H9 (cell line): ENCODE results near the gene FAM180B. TPM values are rescaled to one million over a fixed set of nuclear protein-coding genes. Genes with fewer than 3 reads are reported as not detected.

Experiments used
- DNase-seq: peaks from one replicate; pipeline ENCODE4 v3.0.0-alpha.2; 2017
- H2AFZ ChIP-seq: one replicate; pipeline ENCODE4 v1.6.1; 2013; ENCODE audit warnings: mild to moderate bottlenecking, low read length, control low read depth, moderate library complexity
- H2AK5ac ChIP-seq: 2 replicates; pipeline ENCODE4 v1.6.1; 2013; ENCODE audit warnings: low read length, control low read depth, mixed read lengths; ENCODE audit not compliant: insufficient read length
- H2BK120ac ChIP-seq: one replicate; pipeline ENCODE4 v1.6.1; 2013; ENCODE audit warnings: low read depth, mild to moderate bottlenecking, low read length, control low read depth, inconsistent platforms; ENCODE audit not compliant: poor library complexity, severe bottlenecking
- H2BK12ac ChIP-seq: 2 replicates; pipeline ENCODE4 v1.6.1; 2013; ENCODE audit warnings: low read length, control low read depth, mixed read lengths, low read depth; ENCODE audit not compliant: insufficient read length
- H2BK15ac ChIP-seq: 2 replicates; pipeline ENCODE4 v1.6.1; 2013; ENCODE audit warnings: low read depth, low read length, control low read depth
- H2BK20ac ChIP-seq: one replicate; pipeline ENCODE4 v1.6.1; 2013; ENCODE audit warnings: low read depth, mild to moderate bottlenecking, low read length, control low read depth, inconsistent platforms; ENCODE audit not compliant: poor library complexity, severe bottlenecking
- H2BK5ac ChIP-seq: 2 replicates; pipeline ENCODE4 v1.6.1; 2013; ENCODE audit warnings: low read length, control low read depth, mixed read lengths; ENCODE audit not compliant: insufficient read length
- H3K14ac ChIP-seq: 2 replicates; pipeline ENCODE4 v1.6.1; 2013; ENCODE audit warnings: low read length, control low read depth; ENCODE audit not compliant: insufficient read depth
- H3K18ac ChIP-seq: 2 replicates; pipeline ENCODE4 v1.6.1; 2013; ENCODE audit warnings: low read depth, mild to moderate bottlenecking, mixed read lengths, low read length, control low read depth; ENCODE audit not compliant: insufficient read length
- H3K23ac ChIP-seq: 2 replicates; pipeline ENCODE4 v1.6.1; 2013; ENCODE audit warnings: low read length, control low read depth, mixed read lengths, low read depth; ENCODE audit not compliant: insufficient read length
- H3K23me2 ChIP-seq: 2 replicates; pipeline ENCODE4 v1.6.1; 2013; ENCODE audit warnings: low read depth, mild to moderate bottlenecking, mixed read lengths, low read length, control low read depth; ENCODE audit not compliant: insufficient read length, poor library complexity, severe bottlenecking
- H3K27ac ChIP-seq: 2 replicates; pipeline ENCODE4 v1.5.1; 2013; ENCODE audit warnings: low read length, control low read depth, mixed read lengths, low read depth; ENCODE audit not compliant: insufficient read length
- H3K27me3 ChIP-seq: 2 replicates; pipeline ENCODE4 v1.6.1; 2013; ENCODE audit warnings: low read length, control low read depth, inconsistent platforms; ENCODE audit not compliant: insufficient read depth
- H3K4ac ChIP-seq: 2 replicates; pipeline ENCODE4 v1.6.1; 2013; ENCODE audit warnings: low read depth, mild to moderate bottlenecking, control low read depth, inconsistent platforms, low read length, moderate library complexity
- H3K4me1 ChIP-seq: 2 replicates; pipeline ENCODE4 v1.6.1; 2013; ENCODE audit warnings: low read length, control low read depth, inconsistent platforms; ENCODE audit not compliant: insufficient read depth
- H3K4me2 ChIP-seq: 2 replicates; pipeline ENCODE4 v1.6.1; 2013; ENCODE audit warnings: low read length, control low read depth, mixed read lengths; ENCODE audit not compliant: insufficient read length, insufficient read depth
- H3K56ac ChIP-seq: 2 replicates; pipeline ENCODE4 v1.6.1; 2013; ENCODE audit warnings: low read depth, mild to moderate bottlenecking, mixed read lengths, low read length, control low read depth; ENCODE audit not compliant: insufficient read length
- H3K79me1 ChIP-seq: 2 replicates; pipeline ENCODE4 v1.6.1; 2013; ENCODE audit warnings: low read depth, mild to moderate bottlenecking, moderate library complexity, low read length, control low read depth, inconsistent platforms; ENCODE audit not compliant: insufficient read depth, poor library complexity, severe bottlenecking
- H3K79me2 ChIP-seq: 2 replicates; pipeline ENCODE4 v1.6.1; 2013; ENCODE audit warnings: low read length, control low read depth, inconsistent platforms; ENCODE audit not compliant: insufficient read depth
- H3K9ac ChIP-seq: 2 replicates; pipeline ENCODE4 v1.6.1; 2013; ENCODE audit warnings: low read length, control low read depth, mixed read lengths; ENCODE audit not compliant: insufficient read length; ENCODE audit errors: extremely low read depth
- H3K9me3 ChIP-seq: one replicate; pipeline ENCODE4 v1.6.1; 2013; ENCODE audit warnings: low read depth, low read length, inconsistent platforms; ENCODE audit not compliant: control insufficient read depth
- H3T11ph ChIP-seq: one replicate; pipeline ENCODE4 v1.6.1; 2013; ENCODE audit warnings: mild to moderate bottlenecking, low read length, control low read depth, inconsistent platforms
- H4K20me1 ChIP-seq: one replicate; pipeline ENCODE4 v1.6.1; 2013; ENCODE audit not compliant: control insufficient read depth, insufficient read length, insufficient read depth
- H4K5ac ChIP-seq: 2 replicates; pipeline ENCODE4 v1.6.1; 2013; ENCODE audit warnings: low read depth, mild to moderate bottlenecking, mixed read lengths, low read length, control low read depth; ENCODE audit not compliant: insufficient read length
- H4K8ac ChIP-seq: replicated peaks from 2 replicates; pipeline ENCODE4 v1.6.1; 2013; ENCODE audit warnings: low read length, control low read depth, mixed read lengths, low read depth; ENCODE audit not compliant: insufficient read length
- H4K91ac ChIP-seq: 2 replicates; pipeline ENCODE4 v1.6.1; 2013; ENCODE audit warnings: low read depth, mild to moderate bottlenecking, moderate library complexity, mixed read lengths, low read length, control low read depth; ENCODE audit not compliant: insufficient read length
- H3K27ac Mint-ChIP-seq, 3 experiments: 2 replicates in 2 of 3; 3 replicates in 1 of 3; pipeline ENCODE4 v1.8.0; 2020 to 2021; ENCODE audit warnings: mixed read lengths in 3 of 3, mild to moderate bottlenecking in 1 of 3, moderate library complexity in 1 of 3
- H3K27me3 Mint-ChIP-seq: 2 replicates; pipeline ENCODE4 v1.8.0; 2021; ENCODE audit warnings: low read depth, mild to moderate bottlenecking, moderate library complexity, mixed read lengths
- H3K36me3 Mint-ChIP-seq, 3 experiments: 2 replicates in 2 of 3; 3 replicates in 1 of 3; pipeline ENCODE4 v1.8.0; 2020 to 2021; ENCODE audit warnings: low read depth in 3 of 3, mixed read lengths in 3 of 3; ENCODE audit not compliant: insufficient read depth in 1 of 3
- H3K4me1 Mint-ChIP-seq, 2 experiments: 2 replicates each; pipeline ENCODE4 v1.8.0; 2020; ENCODE audit warnings: mixed read lengths in 2 of 2
- H3K4me3 Mint-ChIP-seq, 2 experiments: 2 replicates in 1 of 2; 3 replicates in 1 of 2; pipeline ENCODE4 v1.8.0; 2020 to 2021; ENCODE audit warnings: mild to moderate bottlenecking in 2 of 2, mixed read lengths in 2 of 2, moderate library complexity in 1 of 2
- H3K9me3 Mint-ChIP-seq, 2 experiments: 2 replicates in 1 of 2; 3 replicates in 1 of 2; pipeline ENCODE4 v1.8.0; 2020; ENCODE audit warnings: mild to moderate bottlenecking in 2 of 2, mixed read lengths in 2 of 2, moderate library complexity in 1 of 2
- WGBS: extraction: QIAGEN DNeasy Blood & Tissue Kit; methylation state at CpG from one replicate; pipeline ENCODE4 v1.1.7; 2013; ENCODE audit warnings: missing lambda C conversion rate, low lambda C conversion rate, mixed read lengths; ENCODE audit not compliant: insufficient read length; ENCODE audit errors: extremely low coverage; 5-methylcytosine and 5-hydroxymethylcytosine counted together
- total RNA-seq: library from RNA; stranded (reverse); gene quantifications from 2 replicates; pipeline ENCODE4 v1.2.1, GENCODE V29; 2021
- TF ChIP-seq, protein P1 (sequence below): fragments of 200-600 bp; sonication (generic); conservative IDR thresholded peaks from 3 replicates; pipeline ENCODE4 v1.8.0; 2021; ENCODE audit warnings: antibody characterized with exemption, mild to moderate bottlenecking

The FAM180B gene
- total RNA-seq, 1 experiment from 2014 or later, result 0.37 TPM

DNA sequence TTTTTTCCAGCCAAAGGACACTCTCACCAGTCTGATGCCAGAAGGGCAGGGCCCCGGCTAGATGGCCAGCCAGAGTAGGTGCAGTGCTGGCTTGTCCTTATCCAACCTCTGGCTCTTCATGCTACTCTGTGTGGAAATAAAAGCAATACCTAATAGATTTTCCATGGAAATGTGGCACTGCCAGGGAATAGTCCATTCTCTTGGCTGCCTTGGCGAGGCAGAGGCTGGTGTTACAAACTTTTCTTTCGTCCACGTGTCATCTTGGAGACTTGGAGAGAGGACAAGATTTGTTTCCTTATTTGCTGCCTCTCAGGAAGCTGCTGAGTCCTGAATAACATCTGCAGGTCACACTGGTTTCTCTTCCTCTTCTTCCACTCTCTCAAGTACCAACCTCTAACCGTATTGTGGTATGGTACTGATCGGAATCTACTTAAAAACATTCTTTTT, 24.9 kb downstream of the FAM180B start:
- H3K27ac ChIP-seq, result no peak overlapping the region
- no peak for DNase-seq

More for the DNA sequence above, 24.9 kb downstream of the FAM180B start:
- no peak overlapping the region for H3K56ac ChIP-seq
- WGBS, result no CpG with 5 or more reads among the region's 6 CpGs
- no peak overlapping the region for H2BK12ac ChIP-seq
- Mint-ChIP-seq H3K4me3 (no peak overlapping the region), H3K27ac (no peak overlapping the region), H3K27me3 (no peaks in the 10 kb centered on the region), H3K9me3 (no peaks in the 10 kb centered on the region), H3K4me1 (no peaks in the 10 kb centered on the region), H3K36me3 (peaks cover 2 to 8% (median 4%) of the 10 kb centered on the region in 3 experiments; a peak in 3 of 7 replicates)
- H3K14ac ChIP-seq, result no peak overlapping the region
- TF ChIP-seq, protein P1, sequence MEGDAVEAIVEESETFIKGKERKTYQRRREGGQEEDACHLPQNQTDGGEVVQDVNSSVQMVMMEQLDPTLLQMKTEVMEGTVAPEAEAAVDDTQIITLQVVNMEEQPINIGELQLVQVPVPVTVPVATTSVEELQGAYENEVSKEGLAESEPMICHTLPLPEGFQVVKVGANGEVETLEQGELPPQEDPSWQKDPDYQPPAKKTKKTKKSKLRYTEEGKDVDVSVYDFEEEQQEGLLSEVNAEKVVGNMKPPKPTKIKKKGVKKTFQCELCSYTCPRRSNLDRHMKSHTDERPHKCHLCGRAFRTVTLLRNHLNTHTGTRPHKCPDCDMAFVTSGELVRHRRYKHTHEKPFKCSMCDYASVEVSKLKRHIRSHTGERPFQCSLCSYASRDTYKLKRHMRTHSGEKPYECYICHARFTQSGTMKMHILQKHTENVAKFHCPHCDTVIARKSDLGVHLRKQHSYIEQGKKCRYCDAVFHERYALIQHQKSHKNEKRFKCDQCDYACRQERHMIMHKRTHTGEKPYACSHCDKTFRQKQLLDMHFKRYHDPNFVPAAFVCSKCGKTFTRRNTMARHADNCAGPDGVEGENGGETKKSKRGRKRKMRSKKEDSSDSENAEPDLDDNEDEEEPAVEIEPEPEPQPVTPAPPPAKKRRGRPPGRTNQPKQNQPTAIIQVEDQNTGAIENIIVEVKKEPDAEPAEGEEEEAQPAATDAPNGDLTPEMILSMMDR, result no peak
- H3K27me3 ChIP-seq, result no peaks in the 10 kb centered on the region
- H2BK120ac ChIP-seq, result no peak overlapping the region
- no peak overlapping the region for H2BK5ac ChIP-seq
- H3K23me2 ChIP-seq, result no peaks in the 10 kb centered on the region
- H3K9me3 ChIP-seq, result no peaks in the 10 kb centered on the region
- no peaks in the 10 kb centered on the region for H3K79me1 ChIP-seq
- H3K9ac ChIP-seq, result no peak overlapping the region
- H3K79me2 ChIP-seq, result no peaks in the 10 kb centered on the region
- H2BK20ac ChIP-seq, result no peak overlapping the region
- H4K20me1 ChIP-seq, result no peaks in the 10 kb centered on the region
- no peak overlapping the region for H3K18ac ChIP-seq
- H3K23ac ChIP-seq, result no peak overlapping the region
- no peak overlapping the region for H2BK15ac ChIP-seq
- no peaks in the 10 kb centered on the region for H3K4me1 ChIP-seq
- H2AK5ac ChIP-seq, result no peak overlapping the region
- H2AFZ ChIP-seq, result no peak overlapping the region
- H3T11ph ChIP-seq, result no peak overlapping the region
- no peak overlapping the region for H3K4me2 ChIP-seq
- H4K91ac ChIP-seq, result no peak overlapping the region
- H4K5ac ChIP-seq, result no peak overlapping the region
- H3K4ac ChIP-seq, result no peak overlapping the region
- no peak overlapping the region for H4K8ac ChIP-seq
